B cell (primary cell): Measurements from ENCODE around the gene SEMA3E.

Source experiments
- CTCF ChIP-seq: fragments of 200-600 bp; IDR thresholded peaks from one replicate; pipeline ENCODE4 v1.8.0; 2022; ENCODE audit warnings: antibody characterized with exemption, mild to moderate bottlenecking
- EZH2 ChIP-seq: IDR thresholded peaks from 2 replicates; pipeline ENCODE4 v1.6.1; 2012; ENCODE audit warnings: borderline replicate concordance, low read depth, mild to moderate bottlenecking, moderate library complexity, low read length; ENCODE audit not compliant: insufficient read depth, poor library complexity, severe bottlenecking

- TF ChIP-seq EZH2, result no peak
- no peak for TF ChIP-seq CTCF
These were observed 199.2 kb downstream of the SEMA3E start for GRCh38 chr7:83449781-83450180.
